ENCODE measurements around the gene FAM186B.
"Not testable (repeated sequence)": the region's sequence is repeated elsewhere in the genome, so short reads cannot be mapped to it uniquely, and the experiment has no call there.

DNA sequence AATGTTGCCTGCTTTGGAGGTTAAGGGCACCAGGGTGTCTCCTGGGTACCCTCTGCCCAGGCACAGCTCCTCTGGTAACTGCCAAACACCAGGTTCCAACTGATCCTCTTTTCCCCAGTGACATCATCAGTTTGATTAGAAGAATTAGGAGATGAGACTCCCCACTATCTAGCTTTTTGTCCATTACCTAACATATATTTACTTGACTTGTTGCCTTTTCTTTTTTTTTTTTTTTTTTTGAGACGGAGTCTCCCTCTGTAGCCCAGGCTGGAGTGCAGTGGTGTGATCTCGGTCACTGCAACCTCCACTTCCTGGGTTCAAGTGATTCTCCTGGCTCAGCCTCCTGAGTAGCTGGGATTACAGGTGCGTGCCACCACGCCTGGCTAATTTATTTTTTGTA lies at the start of gene FAM186B:
- TF ChIP-seq, protein P1, sequence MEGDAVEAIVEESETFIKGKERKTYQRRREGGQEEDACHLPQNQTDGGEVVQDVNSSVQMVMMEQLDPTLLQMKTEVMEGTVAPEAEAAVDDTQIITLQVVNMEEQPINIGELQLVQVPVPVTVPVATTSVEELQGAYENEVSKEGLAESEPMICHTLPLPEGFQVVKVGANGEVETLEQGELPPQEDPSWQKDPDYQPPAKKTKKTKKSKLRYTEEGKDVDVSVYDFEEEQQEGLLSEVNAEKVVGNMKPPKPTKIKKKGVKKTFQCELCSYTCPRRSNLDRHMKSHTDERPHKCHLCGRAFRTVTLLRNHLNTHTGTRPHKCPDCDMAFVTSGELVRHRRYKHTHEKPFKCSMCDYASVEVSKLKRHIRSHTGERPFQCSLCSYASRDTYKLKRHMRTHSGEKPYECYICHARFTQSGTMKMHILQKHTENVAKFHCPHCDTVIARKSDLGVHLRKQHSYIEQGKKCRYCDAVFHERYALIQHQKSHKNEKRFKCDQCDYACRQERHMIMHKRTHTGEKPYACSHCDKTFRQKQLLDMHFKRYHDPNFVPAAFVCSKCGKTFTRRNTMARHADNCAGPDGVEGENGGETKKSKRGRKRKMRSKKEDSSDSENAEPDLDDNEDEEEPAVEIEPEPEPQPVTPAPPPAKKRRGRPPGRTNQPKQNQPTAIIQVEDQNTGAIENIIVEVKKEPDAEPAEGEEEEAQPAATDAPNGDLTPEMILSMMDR (IDR thresholded peaks at IDR 0.05) = not testable (repeated sequence)
- TF ChIP-seq ZFX (IDR thresholded peaks at IDR 0.05; ENCODE audit: borderline replicate concordance) = not testable (repeated sequence)

All from 22Rv1 (cell line).